Glutamatergic neuron (in vitro differentiated cells): ENCODE results near the gene KMT2B. TPM values are rescaled to one million over a fixed set of nuclear protein-coding genes. Genes with fewer than 3 reads are reported as not detected.

ENCODE experiments used
- DNase-seq: peaks from one replicate; pipeline ENCODE4 v3.0.0; 2022
- H3K27ac Mint-ChIP-seq: one replicate; pipeline ENCODE4 v1.8.0; 2020; ENCODE audit warnings: mild to moderate bottlenecking, mixed read lengths, inconsistent platforms; ENCODE audit not compliant: unreplicated experiment
- H3K27me3 Mint-ChIP-seq: one replicate; pipeline ENCODE4 v1.8.0; 2020; ENCODE audit warnings: mild to moderate bottlenecking, moderate library complexity, mixed read lengths, inconsistent platforms; ENCODE audit not compliant: unreplicated experiment
- H3K36me3 Mint-ChIP-seq: one replicate; pipeline ENCODE4 v1.8.0; 2020; ENCODE audit warnings: mild to moderate bottlenecking, mixed read lengths, inconsistent platforms; ENCODE audit not compliant: unreplicated experiment
- H3K4me1 Mint-ChIP-seq: one replicate; pipeline ENCODE4 v1.8.0; 2020; ENCODE audit warnings: mild to moderate bottlenecking, low read depth, mixed read lengths, inconsistent platforms; ENCODE audit not compliant: unreplicated experiment
- H3K4me3 Mint-ChIP-seq: one replicate; pipeline ENCODE4 v1.8.0; 2020; ENCODE audit warnings: mild to moderate bottlenecking, mixed read lengths, inconsistent platforms; ENCODE audit not compliant: unreplicated experiment
- H3K9me3 Mint-ChIP-seq: one replicate; pipeline ENCODE4 v1.8.0; 2020; ENCODE audit warnings: mild to moderate bottlenecking, moderate library complexity, mixed read lengths, inconsistent platforms; ENCODE audit not compliant: unreplicated experiment
- CTCF ChIP-seq: fragments of 200-600 bp; sonication (generic); IDR thresholded peaks from one replicate; pipeline ENCODE4 v1.5.0; 2021; ENCODE audit not compliant: partially characterized antibody, unreplicated experiment
- total RNA-seq: library from RNA; stranded (reverse); fragmentation: NEBNext Ultra II Directional; extraction: Animal tissue kit (Norgen Biotek cat#: 25700); gene quantifications from one replicate; pipeline ENCODE4 v1.2.1, GENCODE V29; 2021; ENCODE audit not compliant: unreplicated experiment

The KMT2B gene
- total RNA-seq, 1 donor from 2014 or later: 60.8 TPM

GRCh38 chr19:35715355-35715809, 2.4 kb upstream of the KMT2B start:
- H3K4me1 Mint-ChIP-seq: peaks cover 16% of the 10 kb centered on the region
- H3K27me3 Mint-ChIP-seq: peaks cover 12% of the 10 kb centered on the region
- H3K36me3 Mint-ChIP-seq: peaks cover 4% of the 10 kb centered on the region
- DNase-seq: no peak
- H3K4me3 Mint-ChIP-seq: no peak overlapping the region
- peaks cover 6% of the 10 kb centered on the region for H3K9me3 Mint-ChIP-seq
- TF ChIP-seq CTCF: no peak
- no peak overlapping the region for H3K27ac Mint-ChIP-seq

- peaks cover 12% of the 10 kb centered on the region for H3K27me3 Mint-ChIP-seq
- peaks cover 4% of the 10 kb centered on the region for H3K36me3 Mint-ChIP-seq
- peaks cover 16% of the 10 kb centered on the region for H3K4me1 Mint-ChIP-seq
- peaks cover 6% of the 10 kb centered on the region for H3K9me3 Mint-ChIP-seq
- H3K4me3 Mint-ChIP-seq: peak overlapping the region; percentile 90
- no peak for DNase-seq
- no peak for TF ChIP-seq CTCF
- peak overlapping the region; percentile 83 for H3K27ac Mint-ChIP-seq
These were observed 1.6 kb upstream of the KMT2B start for GRCh38 chr19:35715981-35716800.

GRCh38 chr19:35716801-35717664, 770 bp upstream of the KMT2B start:
- peak; percentile 89 for DNase-seq
- peak overlapping the region; percentile 90 for H3K4me3 Mint-ChIP-seq
- peaks cover 16% of the 10 kb centered on the region for H3K4me1 Mint-ChIP-seq
- peaks cover 12% of the 10 kb centered on the region for H3K27me3 Mint-ChIP-seq
- H3K9me3 Mint-ChIP-seq: peaks cover 6% of the 10 kb centered on the region
- H3K27ac Mint-ChIP-seq: peak overlapping the region; percentile 83
- peak; percentile 72 for TF ChIP-seq CTCF
- peaks cover 4% of the 10 kb centered on the region for H3K36me3 Mint-ChIP-seq

- Mint-ChIP-seq H3K4me1 (peaks cover 16% of the 10 kb centered on the region), H3K36me3 (peaks cover 4% of the 10 kb centered on the region), H3K27me3 (peaks cover 12% of the 10 kb centered on the region), H3K9me3 (peaks cover 9% of the 10 kb centered on the region), H3K27ac (peak overlapping the region; percentile 64), H3K4me3 (peak overlapping the region; percentile 90)
- no peak for TF ChIP-seq CTCF
- peak; percentile 56 for DNase-seq
These were observed 690 bp downstream of the KMT2B start for GRCh38 chr19:35718345-35719041.
